H4 (cell line): Measurements from ENCODE around the gene SEMA5A. TPM values are rescaled to one million over a fixed set of nuclear protein-coding genes. Genes with fewer than 3 reads are reported as not detected.

ENCODE experiments used
- DNase-seq: peaks from one replicate; pipeline ENCODE4 v3.0.0-alpha.2; 2015; ENCODE audit warnings: low spot score
- total RNA-seq: library from RNA; depleted of rRNA; stranded (reverse); fragments of >200 nt; shearing (Covaris generic); gene quantifications from 2 replicates; pipeline ENCODE4 v1.2.3, GENCODE V29; 2014

Gene SEMA5A
- total RNA-seq, 1 experiment from 2014 or later, result 20.4 TPM

GRCh38 chr5:9058666-9059065, 487.2 kb downstream of the SEMA5A start:
- DNase-seq, result no peak

- DNase-seq, result no peak
Measured at GRCh38 chr5:9058161-9058560, 487.7 kb downstream of the SEMA5A start.

- DNase-seq, result no peak
Measured at GRCh38 chr5:9057406-9058000, 488.4 kb downstream of the SEMA5A start.

GRCh38 chr5:9056046-9056445, 489.8 kb downstream of the SEMA5A start:
- DNase-seq, result no peak

GRCh38 chr5:9054821-9055589, 490.9 kb downstream of the SEMA5A start:
- DNase-seq, result no peak

- no peak for DNase-seq
Measured at GRCh38 chr5:9054322-9054721, 491.6 kb downstream of the SEMA5A start.

- DNase-seq, result no peak
Measured at GRCh38 chr5:9052421-9052820, 493.5 kb downstream of the SEMA5A start.

GRCh38 chr5:9051779-9052178, 494.1 kb downstream of the SEMA5A start:
- no peak for DNase-seq

- DNase-seq, result no peak
Measured at GRCh38 chr5:9047932-9048331, 497.9 kb downstream of the SEMA5A start.

GRCh38 chr5:9046756-9047481, 499.0 kb downstream of the SEMA5A start:
- DNase-seq, result peak; percentile 51

- DNase-seq, result no peak
Measured at GRCh38 chr5:9045946-9046345, 499.9 kb downstream of the SEMA5A start.

GRCh38 chr5:9042241-9042640, 503.6 kb downstream of the SEMA5A start:
- DNase-seq, result no peak

GRCh38 chr5:9040475-9040874, 505.4 kb downstream of the SEMA5A start:
- DNase-seq, result no peak

GRCh38 chr5:9037048-9037447, 508.8 kb downstream of the SEMA5A start:
- no peak for DNase-seq

- DNase-seq, result no peak
Measured at GRCh38 chr5:9035346-9035745, 510.5 kb downstream of the SEMA5A start.

GRCh38 chr5:9034649-9035048, 511.2 kb downstream of the SEMA5A start:
- peak; percentile 85 for DNase-seq

GRCh38 chr5:9033524-9033923, 512.4 kb downstream of the SEMA5A start:
- DNase-seq, result no peak

GRCh38 chr5:9025942-9026341, 519.9 kb downstream of the SEMA5A start:
- DNase-seq, result no peak

- DNase-seq, result no peak
Measured at GRCh38 chr5:9020996-9021395, 524.9 kb downstream of the SEMA5A start.

- DNase-seq, result no peak
Measured at GRCh38 chr5:9015937-9016270, 530.0 kb downstream of the SEMA5A start.

GRCh38 chr5:9015260-9015936, 530.5 kb downstream of the SEMA5A start:
- DNase-seq, result no peak

- DNase-seq, result no peak
Measured at GRCh38 chr5:9013147-9013546, 532.7 kb downstream of the SEMA5A start.
